COLO668 (cell line): ENCODE measurements around the gene GAL3ST3.
A peak's percentile ranks its signal among the peaks of the same experiment; 100 is the strongest.

Experiments
- DNase-seq: peaks from one replicate; lab custom pipeline; 2025; ENCODE audit not compliant: unreplicated experiment; lab: John Stamatoyannopoulos, UW

Gene GAL3ST3

DNA sequence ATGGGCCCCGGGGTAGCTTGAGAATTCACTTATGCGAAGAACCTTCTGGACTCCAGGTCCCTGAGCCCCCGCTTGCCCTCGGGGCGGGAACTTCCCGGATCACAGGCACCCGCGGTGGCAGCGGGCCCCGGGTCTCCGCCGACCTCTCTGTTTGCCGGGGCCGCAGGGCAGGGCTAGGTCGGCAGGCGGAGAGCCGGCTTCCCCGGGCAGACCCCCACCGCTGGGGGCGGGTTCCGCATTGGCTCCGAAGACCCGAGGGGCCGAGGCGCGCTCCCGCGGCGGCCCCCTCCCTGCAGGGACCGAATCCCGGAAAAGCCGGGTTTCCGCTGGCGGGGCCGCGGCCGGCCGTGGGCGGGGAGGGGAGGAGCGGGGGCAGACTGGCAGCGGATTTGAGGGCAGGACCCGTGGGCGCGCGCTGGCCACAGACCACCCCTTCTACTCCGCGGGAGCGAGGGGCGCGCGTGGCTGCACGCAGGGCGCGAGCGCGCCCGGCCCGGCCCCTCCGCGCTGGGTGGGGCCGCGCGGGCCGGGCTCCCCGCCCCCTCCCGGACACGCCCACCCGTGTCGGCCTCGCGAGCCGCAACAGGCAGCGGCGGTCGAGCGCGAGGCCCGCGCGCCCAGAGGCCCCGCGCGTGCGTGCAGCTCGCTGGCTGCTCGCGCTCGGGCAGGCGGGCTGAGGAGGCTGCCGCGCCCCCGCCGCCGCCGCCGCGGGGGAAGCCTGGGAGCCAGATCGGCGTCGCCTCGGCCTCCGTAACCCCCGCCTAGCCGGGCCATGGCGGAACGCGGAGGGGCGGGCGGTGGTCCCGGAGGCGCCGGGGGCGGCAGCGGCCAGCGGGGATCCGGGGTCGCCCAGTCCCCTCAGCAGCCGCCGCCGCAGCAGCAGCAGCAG lies 21.0 kb upstream of the GAL3ST3 start, which contains the start of gene PACS1:
PACS1 (plus strand) TSS at position 558 of the 889 bp plus-strand sequence; CDS start at position 773, 215 bp downstream.
- DNase-seq, result peak; percentile 73

DNA sequence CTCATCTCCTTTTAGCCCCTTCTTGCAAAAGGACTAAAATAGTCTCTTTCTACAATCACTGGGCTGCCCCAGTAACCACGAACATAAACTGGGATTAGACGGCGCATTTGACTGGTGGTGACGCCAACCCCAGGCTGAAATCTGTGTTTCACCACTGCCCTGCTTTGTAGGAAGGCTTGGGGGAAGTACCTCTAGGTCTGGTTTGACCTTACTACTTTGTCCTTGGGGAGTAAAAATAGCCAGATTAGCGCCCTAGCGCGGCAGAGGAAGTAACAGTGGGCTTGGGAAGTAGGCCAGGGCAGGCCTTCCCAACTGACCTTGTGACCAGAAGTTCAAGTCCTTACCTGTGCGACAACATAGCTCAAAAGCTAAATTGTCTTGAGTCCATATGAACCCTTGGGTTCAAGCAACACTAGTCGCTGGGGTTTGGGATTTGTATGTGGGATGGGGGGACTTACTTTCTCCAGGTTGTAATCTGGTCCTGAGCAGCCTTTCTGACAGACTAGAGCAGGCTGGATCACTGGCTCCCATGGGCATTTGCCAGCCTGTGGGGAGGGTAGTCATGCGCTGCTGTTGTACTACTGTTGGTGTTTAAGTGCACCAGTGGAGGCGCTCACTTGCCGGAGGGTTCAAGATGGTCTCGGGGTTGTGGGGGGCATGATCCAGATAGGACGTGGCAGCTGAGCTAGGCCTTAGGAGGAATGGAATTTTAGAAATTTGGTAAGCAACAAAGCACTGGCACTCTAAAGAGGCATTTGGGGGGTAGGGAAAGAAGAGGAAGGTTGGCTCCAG lies 20.2 kb upstream of the GAL3ST3 start:
- no peak for DNase-seq

DNA sequence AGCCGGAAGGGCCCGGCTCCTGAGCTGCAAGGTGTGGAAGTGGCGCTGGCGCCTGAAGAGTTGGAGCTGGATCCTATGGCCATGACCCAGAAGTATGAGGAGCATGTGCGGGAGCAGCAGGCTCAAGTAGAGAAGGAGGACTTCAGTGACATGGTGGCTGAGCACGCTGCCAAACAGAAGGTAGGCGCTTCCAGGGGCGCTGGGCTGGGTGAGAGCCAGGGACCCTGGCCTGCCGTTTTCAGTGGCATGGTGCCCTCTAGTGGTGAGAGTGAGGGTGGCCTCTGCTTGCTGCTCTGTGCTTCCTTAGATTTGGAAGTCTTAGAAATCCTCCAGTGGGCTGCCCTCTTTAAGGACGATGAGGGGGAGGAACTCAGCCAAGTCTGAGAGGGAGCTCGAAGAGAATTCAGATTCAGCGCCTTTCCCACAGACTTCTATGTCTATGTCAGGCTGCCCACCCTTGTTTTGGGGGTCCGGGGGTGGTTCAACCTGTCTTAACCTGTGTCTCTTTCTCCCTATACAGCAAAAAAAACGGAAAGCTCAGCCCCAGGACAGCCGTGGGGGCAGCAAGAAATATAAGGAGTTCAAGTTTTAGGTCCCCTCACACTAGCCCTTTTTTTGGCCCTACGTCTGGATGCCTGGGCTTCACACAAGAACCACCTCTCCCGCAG lies 19.3 kb upstream of the GAL3ST3 start:
- peak; percentile 67 for DNase-seq

DNA sequence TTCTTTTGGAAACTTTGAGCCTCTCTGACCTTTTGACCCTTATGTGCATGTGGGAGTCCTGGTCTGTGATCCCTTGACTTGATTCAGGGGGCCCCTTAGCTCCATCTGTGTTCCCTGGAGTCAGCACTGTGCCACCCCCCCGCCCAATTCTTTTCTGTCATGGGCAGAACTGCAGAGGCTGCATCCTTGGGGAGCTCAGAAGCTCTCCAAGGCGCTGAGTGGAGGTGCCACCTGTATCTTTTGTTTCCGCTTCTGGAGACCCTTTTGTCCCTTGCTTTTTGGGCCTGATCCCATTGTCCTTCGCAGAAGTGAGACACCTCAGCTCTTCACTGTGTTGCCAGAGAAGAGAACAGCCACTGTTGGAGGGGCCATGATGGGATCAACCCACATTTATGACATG lies 18.7 kb upstream of the GAL3ST3 start:
- DNase-seq, result no peak

DNA sequence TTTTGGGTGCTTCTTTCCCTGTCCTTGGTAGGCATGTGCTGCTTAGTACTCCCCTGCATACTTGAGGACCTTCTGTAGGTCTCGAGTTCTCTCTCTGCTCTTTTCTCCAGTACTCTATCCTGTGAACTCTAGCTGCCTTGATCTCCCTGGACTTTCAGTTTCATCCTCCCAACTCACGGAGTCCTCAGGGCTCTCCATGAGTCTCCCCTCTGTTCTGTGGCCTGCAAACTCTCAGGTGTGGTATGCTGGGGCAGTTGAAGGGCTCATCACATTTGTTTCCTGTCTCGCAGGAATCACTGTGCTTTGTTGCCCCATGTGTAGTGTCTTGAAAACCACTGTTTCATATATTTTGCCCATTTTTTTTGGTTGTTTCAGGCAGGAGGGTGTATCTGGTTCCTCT lies 17.8 kb upstream of the GAL3ST3 start:
- DNase-seq, result no peak

DNA sequence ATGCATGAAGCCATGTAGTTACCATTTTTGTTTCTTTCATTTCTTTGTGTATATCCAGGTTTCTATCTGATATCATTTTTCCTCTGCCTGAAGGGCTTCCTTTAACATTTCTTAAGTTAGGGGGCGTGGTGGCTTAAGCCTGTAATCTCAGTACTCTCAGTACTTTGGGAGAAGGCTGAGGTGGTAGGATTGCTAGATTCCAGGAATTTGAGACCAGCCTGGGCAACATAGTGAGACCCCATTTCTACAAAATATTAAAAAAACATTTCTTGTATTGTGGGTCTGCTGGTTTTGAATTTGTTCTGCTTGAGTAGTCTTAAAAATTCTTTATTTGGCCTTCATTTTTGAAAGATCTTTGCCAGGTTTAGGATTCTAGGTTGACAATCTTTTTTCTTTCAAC lies 15.6 kb upstream of the GAL3ST3 start:
- no peak for DNase-seq

DNA sequence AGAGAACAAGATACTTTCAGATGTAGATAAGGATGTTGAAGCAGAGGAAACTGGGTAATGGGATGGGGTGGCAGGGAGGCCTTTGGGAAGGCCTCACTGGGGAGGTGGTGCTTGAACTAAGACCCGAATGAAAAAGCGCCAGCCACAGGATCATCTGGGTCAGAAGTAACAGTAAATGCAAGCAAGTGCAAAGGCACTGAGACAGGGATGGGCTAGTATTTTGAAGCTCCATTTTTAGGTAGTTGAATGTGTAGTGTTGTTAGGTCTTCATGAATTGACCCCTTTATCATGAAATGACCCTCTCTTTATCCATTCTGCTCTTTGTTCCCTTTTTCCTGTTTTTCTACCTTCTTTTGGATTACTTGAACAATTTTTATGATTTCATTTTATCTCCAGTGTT lies 14.9 kb upstream of the GAL3ST3 start:
- DNase-seq, result no peak

DNA sequence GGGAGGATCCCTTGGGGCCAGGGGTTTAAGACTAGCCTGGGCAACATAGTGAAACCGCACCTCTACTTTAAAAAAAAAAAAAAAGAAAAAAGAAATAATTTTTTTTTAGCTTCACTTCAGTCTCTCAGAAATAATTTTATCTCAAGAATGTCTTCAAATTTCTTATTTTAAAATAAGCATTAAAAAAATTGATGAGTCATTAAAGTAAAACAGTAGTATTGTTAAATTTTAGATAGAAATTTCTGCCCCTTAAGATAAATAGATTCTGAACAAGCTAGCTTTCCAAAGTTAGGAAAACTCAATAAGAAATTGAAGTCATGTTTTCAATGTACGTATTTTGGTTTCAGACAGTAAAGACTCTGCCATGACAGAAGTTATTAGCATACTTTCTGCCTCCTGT lies 13.4 kb upstream of the GAL3ST3 start:
- no peak for DNase-seq

DNA sequence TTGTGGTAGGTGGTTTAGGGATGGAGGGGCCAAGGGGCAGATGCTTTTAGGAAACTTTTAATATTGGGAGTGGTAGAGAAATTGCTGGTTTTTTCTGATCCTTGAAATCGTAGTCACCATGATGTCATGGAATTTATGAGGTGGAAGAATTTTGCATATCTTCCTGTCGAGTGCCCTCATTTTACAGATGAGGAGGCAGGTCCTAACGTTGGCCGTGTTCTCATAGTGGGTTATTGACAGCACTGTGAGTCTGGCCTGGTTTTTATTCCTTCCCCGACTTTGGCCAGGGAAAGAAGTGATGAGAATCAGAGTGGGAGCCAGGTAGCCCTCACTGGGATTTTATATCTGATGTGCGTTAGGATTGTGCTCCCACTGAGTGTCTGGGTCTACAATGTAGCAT lies 12.3 kb upstream of the GAL3ST3 start:
- no peak for DNase-seq

DNA sequence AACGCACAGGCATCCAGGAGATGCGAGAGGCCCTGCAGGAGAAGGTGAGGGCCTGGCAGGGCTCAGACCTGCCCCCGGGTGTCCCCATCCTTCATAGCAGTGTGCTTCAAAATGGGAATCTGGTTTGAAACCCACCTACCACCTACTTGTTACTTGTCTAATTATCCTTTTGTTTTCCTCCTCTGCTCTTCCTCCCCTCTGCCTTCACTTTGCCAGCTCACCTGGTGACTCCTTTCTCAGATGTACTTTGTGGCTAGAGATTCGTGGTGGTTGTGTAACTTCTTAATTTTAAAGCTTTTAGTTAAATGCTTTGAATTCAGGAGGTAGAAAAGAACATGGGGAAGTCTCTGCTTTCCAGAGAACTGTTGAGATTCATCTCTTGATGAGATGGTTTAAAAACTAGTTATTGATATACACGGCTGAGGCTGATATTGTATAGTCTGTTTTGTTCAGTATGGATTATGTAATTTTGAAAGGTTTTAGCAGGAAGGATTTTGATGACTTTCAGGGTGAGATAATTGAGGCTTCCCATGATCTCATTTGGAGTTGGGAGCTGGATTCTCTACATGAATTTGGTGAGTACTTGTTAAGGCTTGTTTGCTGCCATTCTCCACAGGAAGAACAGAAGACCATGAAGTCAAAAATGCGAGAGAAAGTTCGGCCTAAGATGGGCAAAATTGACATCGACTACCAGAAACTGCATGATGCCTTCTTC lies 11.2 kb upstream of the GAL3ST3 start:
- no peak for DNase-seq

DNA sequence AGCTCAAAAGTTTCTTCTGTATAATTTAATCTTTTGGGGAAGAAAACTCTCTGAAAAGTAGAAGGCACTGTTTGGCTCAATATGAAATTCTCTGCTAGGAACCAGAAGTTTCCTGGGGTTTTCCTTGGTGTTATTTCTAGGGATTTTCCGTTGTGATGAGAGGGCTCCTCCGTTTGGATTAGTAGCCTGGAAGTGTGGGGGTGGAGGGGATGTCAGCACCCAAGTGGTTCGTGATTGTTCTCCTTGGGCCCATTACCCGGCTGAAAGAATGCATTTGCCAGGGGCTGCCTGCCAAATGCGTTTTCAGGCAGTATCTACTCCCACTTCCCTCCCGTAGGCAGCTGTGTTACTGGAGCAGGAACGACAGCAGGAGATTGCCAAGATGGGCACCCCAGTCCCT lies 7.5 kb upstream of the GAL3ST3 start:
- DNase-seq, result no peak

DNA sequence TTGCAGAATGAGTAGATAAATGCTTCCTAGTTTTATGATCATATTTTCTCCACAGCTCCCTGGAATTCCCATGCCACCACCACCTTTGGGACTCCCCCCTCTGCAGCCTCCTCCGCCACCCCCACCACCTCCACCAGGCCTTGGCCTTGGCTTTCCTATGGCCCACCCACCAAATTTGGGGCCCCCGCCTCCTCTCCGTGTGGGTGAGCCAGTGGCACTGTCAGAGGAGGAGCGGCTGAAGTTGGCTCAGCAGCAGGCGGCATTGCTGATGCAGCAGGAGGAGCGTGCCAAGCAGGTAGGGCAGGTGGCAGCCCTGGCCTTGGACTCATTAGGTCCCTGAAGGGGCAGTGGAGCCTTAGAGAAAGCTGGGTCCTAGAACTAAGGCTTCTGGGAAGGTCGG lies 6.1 kb upstream of the GAL3ST3 start:
- DNase-seq, result no peak

DNA sequence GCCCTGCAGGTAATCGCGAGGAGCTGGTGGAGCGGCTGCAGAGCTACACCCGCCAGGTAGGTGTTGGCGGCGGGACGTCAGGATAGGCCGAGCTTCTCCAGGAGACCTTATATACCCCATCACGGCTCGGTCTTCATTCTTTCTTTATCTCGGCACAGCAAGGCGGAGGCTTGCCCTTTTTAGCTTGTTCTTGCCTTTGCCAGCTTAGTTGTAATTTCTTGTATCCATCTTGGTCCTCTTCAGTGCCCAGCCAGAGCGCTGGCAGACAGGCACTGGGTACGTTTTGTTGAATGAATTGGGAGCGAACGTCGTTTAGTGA lies 3.7 kb upstream of the GAL3ST3 start:
- no peak for DNase-seq

DNA sequence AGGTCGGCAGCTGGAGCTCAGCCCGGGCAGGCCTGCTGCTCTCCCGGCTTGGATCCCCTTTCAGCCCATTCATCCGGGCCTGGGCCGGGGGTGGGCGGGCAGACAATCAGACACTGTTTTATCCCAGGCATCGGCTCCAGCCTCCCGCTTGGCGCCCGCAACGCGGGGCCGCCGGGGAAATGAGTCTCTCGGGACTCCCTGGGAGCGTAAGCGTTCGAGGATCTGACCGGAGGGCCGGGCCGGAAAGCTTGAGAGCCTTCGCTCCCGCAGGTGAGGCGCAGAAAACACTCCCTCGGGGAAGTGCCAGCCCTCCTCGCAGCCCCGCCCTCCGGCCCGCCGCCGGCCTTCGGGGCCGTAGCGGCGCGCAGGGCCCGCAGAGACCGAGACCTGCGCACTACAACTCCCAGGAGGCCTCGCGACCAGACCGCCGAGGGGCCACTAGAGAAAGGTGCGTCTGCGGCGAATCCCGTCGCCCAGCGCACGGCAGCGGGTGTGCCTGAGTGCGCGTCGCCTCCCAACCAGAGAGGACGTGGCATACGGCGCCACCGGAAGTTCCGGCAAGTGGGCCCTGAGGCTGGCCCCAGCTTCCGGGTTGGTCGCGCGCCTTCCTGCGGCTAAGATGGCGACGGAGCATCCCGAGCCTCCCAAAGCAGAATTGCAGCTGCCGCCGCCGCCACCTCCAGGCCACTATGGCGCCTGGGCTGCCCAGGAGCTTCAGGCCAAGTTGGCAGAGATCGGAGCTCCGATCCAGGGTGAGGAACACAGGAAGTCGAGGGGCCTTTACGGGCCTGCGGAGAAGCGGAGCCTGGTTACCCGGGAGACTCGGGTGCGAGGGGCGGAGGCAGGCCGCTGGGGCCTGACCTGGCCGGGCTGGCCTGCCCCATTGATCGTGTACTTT lies 3.1 kb upstream of the GAL3ST3 start, which contains the start of gene SF3B2:
SF3B2 (plus strand) TSS at position 599 of the 898 bp plus-strand sequence; CDS start at position 620, 21 bp downstream.
- peak; percentile 98 for DNase-seq

DNA sequence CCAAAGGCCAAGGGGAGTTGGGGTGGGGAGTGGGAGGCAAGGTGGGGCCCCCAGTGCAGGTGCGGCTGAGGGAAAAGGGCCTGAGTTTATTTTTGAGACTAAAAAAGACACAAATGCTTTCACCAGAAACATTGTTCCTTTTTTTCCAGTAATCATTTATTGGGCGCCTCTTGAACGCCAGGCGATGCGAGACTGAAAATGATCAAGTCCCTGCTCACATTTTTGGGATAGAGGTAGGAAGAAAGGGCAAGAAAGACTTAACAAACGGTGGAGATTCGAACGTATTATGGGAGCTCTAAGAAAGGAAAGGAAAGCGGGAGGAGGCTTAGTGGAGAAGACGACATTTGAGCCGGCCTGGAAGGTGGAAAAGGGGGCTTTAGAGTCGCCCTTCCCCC lies 2.4 kb upstream of the GAL3ST3 start:
- no peak for DNase-seq

DNA sequence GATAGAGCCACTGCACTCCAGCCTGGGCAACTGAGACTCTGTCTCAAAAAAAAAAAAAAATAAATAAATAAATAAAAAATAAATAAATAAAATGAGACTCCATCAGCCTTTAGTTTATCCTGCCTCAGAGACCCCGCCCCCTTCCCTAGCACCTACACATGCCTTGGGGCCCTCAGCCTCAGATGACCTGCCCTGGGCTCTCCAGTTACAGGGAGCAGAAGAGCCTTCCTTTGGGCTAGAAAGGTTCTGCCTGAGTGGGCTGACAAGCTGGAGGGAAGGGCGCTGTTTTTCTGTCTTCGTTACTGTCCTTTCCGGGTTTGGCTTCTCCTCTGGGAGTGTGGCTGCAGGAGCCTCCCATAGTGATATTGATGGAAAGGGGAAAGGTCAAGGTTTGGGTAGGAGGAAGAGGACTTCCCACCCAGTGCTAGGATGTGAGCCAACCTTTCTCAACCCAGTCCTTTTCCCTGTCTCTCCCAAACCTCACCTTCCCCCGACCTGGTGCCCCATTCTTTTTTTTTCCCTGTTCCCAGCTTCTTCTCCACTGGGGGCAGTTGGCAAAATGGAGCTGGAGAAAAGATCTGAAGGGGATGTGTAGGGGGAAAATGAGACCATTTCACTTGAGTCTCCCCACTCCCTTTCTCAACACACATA lies 1.7 kb upstream of the GAL3ST3 start:
- DNase-seq, result peak; percentile 20

DNA sequence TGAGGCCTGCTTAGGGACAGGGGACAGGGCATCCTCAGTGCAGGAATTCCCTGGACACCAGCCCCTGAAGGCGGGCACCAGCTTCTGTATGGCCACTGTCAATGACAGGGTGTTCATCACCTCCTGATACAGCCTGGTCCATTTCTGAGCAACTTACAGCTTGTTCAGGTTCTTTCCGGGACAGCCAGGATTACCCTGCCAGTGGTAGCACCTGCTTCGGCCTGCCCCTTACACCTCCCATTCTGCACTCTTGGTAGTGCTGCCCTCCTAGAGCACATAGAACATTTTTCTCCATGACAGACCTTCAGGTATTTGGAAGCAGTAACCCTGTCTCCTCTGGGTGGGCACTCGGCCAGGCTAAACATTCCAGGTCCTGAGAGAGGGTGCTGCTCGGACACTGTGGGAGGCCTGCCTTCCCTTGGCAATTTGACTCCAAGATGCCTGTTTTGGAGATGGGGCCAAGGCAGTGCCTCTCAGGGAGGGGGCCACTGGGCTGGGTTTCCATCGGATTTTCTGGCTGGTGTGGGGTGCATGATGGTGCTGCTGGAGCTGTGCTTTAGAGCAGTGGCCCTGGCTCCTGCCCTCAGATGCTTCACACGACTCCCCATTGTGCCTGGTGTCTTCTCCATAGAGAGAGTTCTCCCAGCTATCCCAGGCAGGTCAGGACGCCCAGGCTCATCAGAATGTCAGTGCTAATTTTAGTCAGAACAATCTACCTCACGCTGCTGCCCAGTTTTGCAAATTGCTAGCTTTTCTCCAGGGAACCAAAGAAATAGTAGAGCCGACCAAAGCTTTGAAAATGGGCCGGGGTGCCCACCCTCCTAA lies 1.2 kb downstream of the GAL3ST3 start:
- no peak for DNase-seq

DNA sequence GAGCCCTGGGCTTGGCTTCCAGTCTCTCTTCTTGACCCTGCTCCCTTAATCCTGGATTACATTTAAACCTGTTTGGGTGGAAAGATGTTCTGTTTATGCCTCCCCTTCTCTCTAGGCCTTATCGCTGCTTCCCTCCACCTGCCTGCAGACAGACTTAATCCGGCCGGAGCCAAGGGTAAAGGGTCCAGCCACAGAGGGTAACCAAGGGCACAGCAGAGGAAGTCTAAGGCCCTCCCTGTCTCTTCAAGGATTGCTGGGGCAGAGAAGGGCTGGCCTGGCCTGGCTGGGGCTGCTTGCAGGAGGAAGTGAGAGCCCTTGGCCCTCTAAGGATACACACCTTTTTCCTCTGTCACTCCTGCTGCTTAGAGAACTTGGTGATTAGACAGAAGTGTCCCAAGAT lies 2.1 kb downstream of the GAL3ST3 start:
- no peak for DNase-seq
